ENCODE results near the gene GPR143. TPM values are rescaled to one million over a fixed set of nuclear protein-coding genes. Genes with fewer than 3 reads are reported as not detected.
A peak's percentile ranks its signal among the peaks of the same experiment; 100 is the strongest.
"Not testable (repeated sequence)": the region's sequence is repeated elsewhere in the genome, so short reads cannot be mapped to it uniquely, and the experiment has no call there.

Gene GPR143
- total and polyA plus RNA-seq, 9 of the 15 experiments (the other 6 are each of a cell fraction or from before 2014, with no cell fraction given): not detected

- H3K27me3 ChIP-seq (ENCODE audit: control insufficient read depth in 2 of 2, insufficient read depth in 2 of 2, low read length in 2 of 2); H3K9me1 ChIP-seq (ENCODE audit: control insufficient read depth, insufficient read depth, low read length); in situ Hi-C loops (cut with MboI); H4K20me1 ChIP-seq (replicated peaks; ENCODE audit: control insufficient read depth, insufficient read depth, low read length); H3K4me2 ChIP-seq (ENCODE audit: insufficient read depth, low read length); FAIRE-seq; H3K9ac ChIP-seq (ENCODE audit: insufficient read depth in 1 of 2, low read depth in 2 of 2, low read length in 2 of 2); DNase-seq (ENCODE audit: extremely low read depth in 1 of 4, low spot score in 3 of 4); BruUV-seq (replicated peaks); POLR2A ChIA-PET; H3K27ac ChIP-seq (ENCODE audit: extremely low read depth, low read depth, low read length); H3K36me3 ChIP-seq (ENCODE audit: control insufficient read depth, insufficient read depth, low read length); H2AFZ ChIP-seq (ENCODE audit: low read depth, low read length); H3K4me1 ChIP-seq (replicated peaks in 1 of 2; ENCODE audit: control insufficient read depth in 2 of 2, insufficient read depth in 2 of 2, low read length in 2 of 2); H3K4me3 ChIP-seq; H3K79me2 ChIP-seq (ENCODE audit: control insufficient read depth, insufficient read depth, low read length); CTCF ChIA-PET (ENCODE audit: low intra/inter-chr PET ratio); ATAC-seq; intact Hi-C loops (cut with micrococcal nuclease); H3K9me3 ChIP-seq (replicated peaks; ENCODE audit: control insufficient read depth, insufficient read depth, low read depth, low read length): not testable (repeated sequence)
- 0% methylated on average over 4 of the region's 5 CpGs for WGBS (ENCODE audit: insufficient coverage, low coverage, missing lambda C conversion rate)
Measured at GRCh38 chrX:9809876-9810275, 44.2 kb upstream of the GPR143 start.

- Histone ChIP-seq H3K27me3 (ENCODE audit: control insufficient read depth in 2 of 2, insufficient read depth in 2 of 2, low read length in 2 of 2) (peaks cover 0 to 5% of the 10 kb centered on the region in 2 experiments; a peak in 1 of 5 replicates), H3K4me3 (no peak overlapping the region), H3K27ac (ENCODE audit: extremely low read depth, low read depth, low read length) (no peak overlapping the region), H3K4me1 (replicated peaks in 1 of 2; ENCODE audit: control insufficient read depth in 2 of 2, insufficient read depth in 2 of 2, low read length in 2 of 2) (no peaks in the 10 kb centered on the region), H3K9me3 (replicated peaks; ENCODE audit: control insufficient read depth, insufficient read depth, low read depth, low read length) (no peaks in the 10 kb centered on the region), H3K79me2 (ENCODE audit: control insufficient read depth, insufficient read depth, low read length) (no peaks in the 10 kb centered on the region), H3K9me1 (ENCODE audit: control insufficient read depth, insufficient read depth, low read length) (no peaks in the 10 kb centered on the region), H3K36me3 (ENCODE audit: control insufficient read depth, insufficient read depth, low read length) (no peaks in the 10 kb centered on the region), H3K9ac (ENCODE audit: insufficient read depth in 1 of 2, low read depth in 2 of 2, low read length in 2 of 2) (no peak overlapping the region), H2AFZ (ENCODE audit: low read depth, low read length) (no peak overlapping the region), H4K20me1 (replicated peaks; ENCODE audit: control insufficient read depth, insufficient read depth, low read length) (no peaks in the 10 kb centered on the region), H3K4me2 (ENCODE audit: insufficient read depth, low read length) (no peak overlapping the region)
- intact Hi-C loops (cut with micrococcal nuclease): no loop called here
- FAIRE-seq: no peak
- ATAC-seq: no peak
- ChIA-PET POLR2A (no interaction called here), CTCF (ENCODE audit: low intra/inter-chr PET ratio) (no interaction called here)
- BruUV-seq (replicated peaks): no TSS peak
- DNase-seq (ENCODE audit: extremely low read depth in 1 of 4, low spot score in 3 of 4): no peak
- in situ Hi-C loops (cut with MboI): no loop called here
- TF ChIP-seq AFF1 (IDR thresholded peaks at IDR 0.05; ENCODE audit: low read depth in 1 of 2, partially characterized antibody in 2 of 2) (no peak), PRMT5 (CRISPR knock-in tag; IDR thresholded peaks at IDR 0.05) (no peak), ZNF586 (CRISPR knock-in tag; conservative IDR thresholded peaks at IDR 0.05) (no peak), POLR2B (IDR thresholded peaks at IDR 0.05; ENCODE audit: low read depth, partially characterized antibody) (no peak), RFX5 (IDR thresholded peaks at IDR 0.05; ENCODE audit: low read depth, low read length) (peak; percentile 71; the same call in 1 of the 2 replicates), GABPB2 (CRISPR knock-in tag; conservative IDR thresholded peaks at IDR 0.05) (no peak)
- WGBS (ENCODE audit: insufficient coverage, low coverage, missing lambda C conversion rate): 19% methylated on average over 9 of the region's 14 CpGs
Measured at GRCh38 chrX:9807355-9808182, 41.9 kb upstream of the GPR143 start.
